HEK293 (cell line): Measurements from ENCODE around the gene CORO7.

Experiments used
- CTCF ChIP-seq: fragments of 450-650 bp; formaldehyde crosslinking; IDR thresholded peaks from 2 replicates; pipeline ENCODE4 v1.5.1; 2016; ENCODE audit warnings: missing biosample characterization, missing genetic modification characterization
- MYNN ChIP-seq: fragments of 450-650 bp; formaldehyde crosslinking; IDR thresholded peaks from 2 replicates; pipeline ENCODE4 v1.5.1; 2016; ENCODE audit warnings: missing biosample characterization, missing genetic modification characterization, borderline replicate concordance
- PRDM10 ChIP-seq: fragments of 450-650 bp; formaldehyde crosslinking; IDR thresholded peaks from 2 replicates; pipeline ENCODE4 v1.5.1; 2016; ENCODE audit warnings: missing biosample characterization, missing genetic modification characterization
- SP7 ChIP-seq: fragments of 450-650 bp; formaldehyde crosslinking; IDR thresholded peaks from 2 replicates; pipeline ENCODE4 v1.5.1; 2016; ENCODE audit warnings: missing biosample characterization, missing genetic modification characterization
- ZFP37 ChIP-seq: fragments of 450-650 bp; formaldehyde crosslinking; IDR thresholded peaks from 2 replicates; pipeline ENCODE4 v1.5.1; 2016; ENCODE audit warnings: missing biosample characterization, missing genetic modification characterization
- ZNF184 ChIP-seq: fragments of 450-650 bp; IDR thresholded peaks from 2 replicates; pipeline ENCODE4 v1.5.1; 2018; ENCODE audit warnings: missing biosample characterization, mild to moderate bottlenecking, missing genetic modification characterization
- ZNF211 ChIP-seq: fragments of 450-650 bp; formaldehyde crosslinking; IDR thresholded peaks from 2 replicates; pipeline ENCODE4 v1.5.1; 2016; ENCODE audit warnings: low read depth, missing biosample characterization, missing genetic modification characterization
- ZNF24 ChIP-seq: fragments of 450-650 bp; formaldehyde crosslinking; IDR thresholded peaks from 2 replicates; pipeline ENCODE4 v1.5.1; 2016; ENCODE audit warnings: missing biosample characterization, missing genetic modification characterization
- ZNF404 ChIP-seq: fragments of 450-650 bp; formaldehyde crosslinking; IDR thresholded peaks from 2 replicates; pipeline ENCODE4 v1.5.1; 2017; ENCODE audit warnings: missing biosample characterization, missing genetic modification characterization
- ZNF416 ChIP-seq: fragments of 450-650 bp; formaldehyde crosslinking; IDR thresholded peaks from 2 replicates; pipeline ENCODE4 v1.5.1; 2016; ENCODE audit warnings: missing biosample characterization, missing genetic modification characterization
- ZNF518A ChIP-seq: fragments of 450-650 bp; formaldehyde crosslinking; conservative IDR thresholded peaks from 2 replicates; pipeline ENCODE4 v1.5.1; 2016; ENCODE audit warnings: low read depth, missing biosample characterization, missing genetic modification characterization
- ZNF555 ChIP-seq: fragments of 450-650 bp; formaldehyde crosslinking; conservative IDR thresholded peaks from 2 replicates; pipeline ENCODE4 v1.5.1; 2017; ENCODE audit warnings: missing biosample characterization, mild to moderate bottlenecking, missing genetic modification characterization, inconsistent platforms
- ZNF692 ChIP-seq: fragments of 450-650 bp; formaldehyde crosslinking; IDR thresholded peaks from 2 replicates; pipeline ENCODE4 v1.5.1; 2016; ENCODE audit warnings: missing biosample characterization, missing genetic modification characterization
- ZNF776 ChIP-seq: fragments of 450-650 bp; formaldehyde crosslinking; IDR thresholded peaks from 2 replicates; pipeline ENCODE4 v1.5.0; 2017; ENCODE audit warnings: missing biosample characterization, missing genetic modification characterization, borderline replicate concordance

GRCh38 chr16:4450430-4450829, 34.0 kb upstream of the CORO7 start:
- TF ChIP-seq CTCF, result no peak
- no peak for TF ChIP-seq ZNF692 (tag by site-specific recombination)
- TF ChIP-seq ZNF24, result no peak
- no peak for TF ChIP-seq ZNF211 (tag by site-specific recombination)
- no peak for TF ChIP-seq ZNF416 (tag by site-specific recombination)
- no peak for TF ChIP-seq ZFP37
- no peak for TF ChIP-seq ZNF555
- TF ChIP-seq PRDM10 (tag by site-specific recombination), result no peak
- no peak for TF ChIP-seq ZNF404 (tag by site-specific recombination)
- no peak for TF ChIP-seq ZNF518A (tag by site-specific recombination)
- TF ChIP-seq ZNF776, result no peak
- TF ChIP-seq ZNF184 (tag by site-specific recombination), result no peak
- no peak for TF ChIP-seq MYNN
- TF ChIP-seq SP7 (tag by site-specific recombination), result no peak
